Hematopoietic multipotent progenitor cell treated with erythropoietin and hydrocortisone succinate and interleukin-3 and kit ligand, for 15 days (in vitro differentiated cells): Measurements from ENCODE around the gene TMEM44.
"Not testable (repeated sequence)": the region's sequence is repeated elsewhere in the genome, so short reads cannot be mapped to it uniquely, and the experiment has no call there.

Source experiments
- DNase-seq: peaks from one replicate; pipeline ENCODE4 v3.0.0-alpha.2; 2015; ENCODE audit warnings: low spot score

The TMEM44 gene

GRCh38 chr3:194610689-194611088 lies 22.5 kb downstream of the TMEM44 start:
- DNase-seq = no peak

- DNase-seq = no peak
Observed at GRCh38 chr3:194609601-194610000, 23.6 kb downstream of the TMEM44 start.

DNA sequence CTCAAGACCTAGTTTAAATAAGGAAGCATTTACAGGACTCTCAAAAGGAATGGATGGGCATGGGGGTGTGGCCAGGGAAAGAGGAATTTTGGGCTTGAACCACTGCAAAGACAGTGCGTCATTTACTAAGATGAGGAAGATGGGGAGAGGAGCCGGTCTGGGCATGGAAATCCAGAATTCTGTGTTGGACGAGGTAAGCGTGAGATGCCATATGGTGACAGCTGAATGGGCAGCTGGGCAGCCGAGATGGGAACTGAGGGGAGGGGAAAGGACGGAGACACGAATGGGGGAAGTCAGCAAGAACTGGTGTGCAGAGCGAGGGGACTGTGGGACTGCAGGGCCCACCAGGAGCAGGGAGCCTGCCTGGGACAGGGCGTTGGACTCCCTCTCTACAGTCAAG lies 24.2 kb downstream of the TMEM44 start:
- no peak for DNase-seq

GRCh38 chr3:194607592-194608389 lies 25.4 kb downstream of the TMEM44 start:
- no peak for DNase-seq

- no peak for DNase-seq
Observed at GRCh38 chr3:194606941-194607340, 26.3 kb downstream of the TMEM44 start.

GRCh38 chr3:194606163-194606562 lies 27.1 kb downstream of the TMEM44 start:
- no peak for DNase-seq

GRCh38 chr3:194605314-194605713 lies 27.9 kb downstream of the TMEM44 start:
- DNase-seq = not testable (repeated sequence)

DNA sequence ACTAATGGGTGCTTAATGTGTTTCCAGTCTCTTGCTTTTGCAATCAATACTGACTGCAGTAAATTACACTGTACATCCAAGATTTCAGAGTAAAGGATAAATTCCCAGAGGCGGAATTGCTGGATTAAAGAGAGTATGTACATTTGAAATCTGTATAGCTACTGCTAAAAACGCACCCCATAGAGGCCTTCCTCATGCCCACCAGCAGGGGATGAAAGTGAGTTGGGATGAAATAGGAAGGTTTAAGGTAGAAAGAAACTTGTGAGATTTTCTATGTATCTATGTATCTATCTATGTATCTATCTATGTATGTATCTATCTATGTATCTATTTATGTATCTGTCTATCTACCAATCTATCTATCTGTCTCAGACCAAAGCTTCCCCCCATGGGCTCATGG lies 28.4 kb downstream of the TMEM44 start:
- DNase-seq = no peak

DNA sequence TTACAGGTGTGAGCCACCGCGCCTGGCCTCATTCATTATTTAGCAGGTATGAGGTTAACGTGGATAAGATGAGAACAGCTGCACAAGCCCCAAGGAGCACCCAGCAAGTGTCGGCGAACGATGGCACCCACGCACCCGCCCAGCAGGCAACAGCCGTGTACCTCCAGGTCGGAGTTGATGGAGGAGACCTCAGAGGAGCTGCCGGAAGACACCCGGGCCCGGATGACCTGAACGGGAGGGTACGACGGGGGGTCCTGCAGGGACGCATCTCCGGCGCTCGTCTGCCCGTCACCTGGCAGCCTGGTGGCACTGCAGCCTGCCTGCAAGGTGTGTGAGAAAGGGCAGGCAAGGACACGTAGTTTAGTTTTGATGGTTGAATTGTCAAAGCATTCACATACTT lies 29.1 kb downstream of the TMEM44 start:
- no peak for DNase-seq

- no peak for DNase-seq
Observed at GRCh38 chr3:194602669-194603171, 30.5 kb downstream of the TMEM44 start.

DNA sequence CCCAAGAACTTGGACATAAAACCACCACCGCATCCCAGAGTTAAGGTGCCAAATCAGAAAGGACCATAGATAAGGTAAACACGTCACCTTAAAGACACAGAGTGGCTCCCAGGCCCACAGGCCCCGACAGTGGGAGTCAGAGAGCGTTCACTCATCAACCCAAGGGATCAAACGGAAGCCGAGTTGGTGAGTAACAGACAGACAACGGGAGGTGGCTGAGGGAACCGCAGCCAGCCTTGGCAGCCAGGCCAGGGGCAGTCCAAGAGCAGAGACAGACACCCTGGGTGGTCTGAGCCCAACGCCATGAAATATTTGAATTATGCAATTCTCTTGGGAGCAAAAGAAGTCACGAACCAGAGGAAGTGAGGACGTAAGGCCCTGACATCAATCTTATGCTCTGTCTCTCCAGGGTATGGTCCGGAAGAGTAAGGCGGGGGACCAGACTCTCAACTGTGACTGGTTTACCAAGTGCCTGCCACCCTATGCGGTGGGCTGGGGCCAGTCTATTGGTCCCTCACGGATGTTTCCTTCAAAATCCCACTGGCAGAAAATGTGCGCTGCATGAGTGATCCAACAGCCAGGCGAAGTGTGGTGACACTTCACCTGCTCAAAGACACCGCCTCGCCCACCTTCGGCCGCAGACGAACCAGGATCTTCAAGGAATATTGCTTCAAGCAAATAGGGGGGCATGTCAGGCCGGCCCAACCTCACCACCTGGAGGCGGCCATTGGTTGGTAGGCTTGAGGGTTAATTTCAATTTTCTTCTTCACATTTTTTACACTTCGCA lies 34.3 kb downstream of the TMEM44 start:
- DNase-seq = no peak

DNA sequence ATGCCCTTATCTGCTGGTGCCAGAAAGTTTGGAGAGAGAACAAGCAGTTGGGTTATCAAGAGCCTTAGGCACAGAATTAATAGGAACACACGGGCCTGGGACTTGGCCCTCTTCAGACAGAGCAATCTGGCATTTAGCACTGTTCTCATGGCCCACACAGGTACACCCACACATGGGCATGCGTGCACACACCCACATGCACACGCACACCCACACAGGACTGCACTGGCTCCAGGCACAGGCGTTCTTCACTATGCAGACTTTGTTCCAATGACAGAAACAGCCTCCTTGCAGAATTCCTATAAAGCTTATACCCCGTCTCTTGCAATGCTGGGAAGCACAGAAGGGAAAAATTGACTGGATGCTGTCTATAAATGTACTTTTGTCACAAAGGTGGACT lies 36.3 kb downstream of the TMEM44 start:
- no peak for DNase-seq

DNA sequence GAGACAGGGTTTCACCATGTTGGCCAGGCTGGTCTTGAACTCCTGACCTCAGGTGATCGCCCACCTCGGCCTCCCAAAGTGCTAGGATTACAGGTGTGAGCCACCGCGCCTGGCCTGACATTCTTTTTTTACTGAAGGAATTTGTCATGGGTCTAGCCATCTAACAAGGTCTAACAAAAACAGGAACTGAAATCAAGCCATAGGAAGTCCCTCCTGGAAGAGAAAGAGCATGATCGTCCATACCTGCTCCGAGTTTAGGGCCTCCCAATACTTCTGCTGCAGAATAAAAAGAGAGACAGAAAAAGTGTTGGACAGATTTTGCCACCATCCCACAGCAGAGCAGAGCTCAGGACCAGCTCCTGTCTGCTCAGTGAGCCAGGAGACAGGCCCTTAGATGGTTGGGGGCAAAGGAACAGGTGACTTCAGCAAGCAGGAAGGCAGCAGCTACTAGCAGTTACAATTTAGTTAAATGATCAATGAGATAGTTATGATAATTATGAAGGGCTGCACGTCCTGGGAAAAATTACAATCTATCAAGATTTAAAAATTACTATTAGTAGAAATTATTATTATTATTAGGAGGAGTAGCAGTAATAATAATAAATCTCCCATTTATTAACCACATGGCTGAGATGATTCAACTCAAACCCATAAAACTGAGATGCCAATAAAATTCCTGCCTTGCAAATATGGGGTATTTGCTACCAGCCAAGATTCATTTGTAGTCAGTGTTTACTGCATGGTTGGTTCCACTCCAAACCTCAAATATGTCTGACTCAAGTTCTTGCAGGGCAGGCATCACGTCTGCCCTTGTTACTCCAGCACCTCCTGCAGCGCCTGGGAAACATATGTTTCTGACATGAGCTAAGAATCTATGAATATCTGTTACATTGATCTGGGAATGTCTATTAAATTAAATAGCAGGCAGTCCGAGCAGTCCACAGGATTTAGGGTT lies 40.1 kb downstream of the TMEM44 start:
- DNase-seq = no peak

DNA sequence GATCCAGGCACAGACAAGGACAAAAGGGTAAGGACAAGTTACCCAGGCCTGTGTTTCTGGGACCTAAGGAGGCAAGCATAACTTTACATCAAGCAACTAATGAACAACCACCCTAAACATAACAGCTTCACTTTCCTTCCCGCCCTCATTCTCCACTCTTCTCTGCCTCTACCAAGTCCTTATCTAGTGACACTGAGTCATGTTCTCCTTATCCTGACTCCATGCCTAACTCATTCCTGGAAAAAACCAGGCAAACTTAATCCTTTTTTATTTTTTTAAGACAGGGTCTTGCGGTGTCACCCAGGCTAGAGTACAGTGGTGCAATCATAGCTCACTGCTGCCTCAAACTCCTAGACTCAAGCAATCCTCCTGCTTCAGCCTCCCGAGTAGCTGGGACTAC lies 44.5 kb downstream of the TMEM44 start:
- DNase-seq = no peak

DNA sequence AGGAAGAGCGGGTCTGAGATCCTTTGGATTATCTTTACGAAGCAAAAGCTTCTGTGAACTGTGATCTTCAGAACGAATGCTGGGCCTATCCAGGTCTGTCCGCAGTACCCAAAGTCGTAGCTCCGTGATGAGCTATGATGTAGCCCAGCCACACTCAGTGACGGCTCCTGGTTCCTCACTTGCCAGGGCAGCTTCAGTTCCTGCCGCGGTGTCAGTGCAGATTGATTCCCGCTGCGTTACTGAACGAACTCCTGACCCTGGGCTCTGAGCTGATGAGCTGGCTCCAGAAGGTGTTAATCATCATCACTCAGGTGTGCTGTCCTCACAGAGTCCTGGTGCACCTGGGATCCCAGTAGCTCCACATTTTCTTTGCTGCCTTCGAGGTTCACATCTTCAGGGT lies 45.0 kb downstream of the TMEM44 start:
- no peak for DNase-seq

- DNase-seq = no peak
Observed at GRCh38 chr3:194587438-194587931, 45.7 kb downstream of the TMEM44 start.

GRCh38 chr3:194586836-194587235 lies 46.4 kb downstream of the TMEM44 start:
- DNase-seq = no peak

DNA sequence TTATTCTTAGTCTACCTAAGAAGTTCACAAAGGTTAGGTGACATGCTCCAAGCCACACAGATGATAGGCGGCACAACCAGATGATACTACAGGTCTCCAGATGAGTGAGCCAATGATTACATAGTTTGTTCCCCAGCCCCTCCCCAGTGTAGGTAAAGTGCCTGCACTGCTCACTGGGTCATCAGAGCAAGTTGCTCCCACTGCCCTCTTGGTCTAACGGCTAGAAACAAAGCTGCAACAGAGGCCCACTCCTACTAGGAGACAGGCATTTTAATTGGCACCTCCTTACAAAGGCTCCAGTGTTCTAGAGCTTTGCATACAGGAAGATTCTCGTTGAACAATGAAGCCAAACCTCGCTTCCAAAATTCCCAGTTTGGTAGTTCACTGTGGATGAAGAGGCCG lies 47.3 kb downstream of the TMEM44 start:
- no peak for DNase-seq

GRCh38 chr3:194584866-194585265 lies 48.4 kb downstream of the TMEM44 start:
- DNase-seq = no peak

DNA sequence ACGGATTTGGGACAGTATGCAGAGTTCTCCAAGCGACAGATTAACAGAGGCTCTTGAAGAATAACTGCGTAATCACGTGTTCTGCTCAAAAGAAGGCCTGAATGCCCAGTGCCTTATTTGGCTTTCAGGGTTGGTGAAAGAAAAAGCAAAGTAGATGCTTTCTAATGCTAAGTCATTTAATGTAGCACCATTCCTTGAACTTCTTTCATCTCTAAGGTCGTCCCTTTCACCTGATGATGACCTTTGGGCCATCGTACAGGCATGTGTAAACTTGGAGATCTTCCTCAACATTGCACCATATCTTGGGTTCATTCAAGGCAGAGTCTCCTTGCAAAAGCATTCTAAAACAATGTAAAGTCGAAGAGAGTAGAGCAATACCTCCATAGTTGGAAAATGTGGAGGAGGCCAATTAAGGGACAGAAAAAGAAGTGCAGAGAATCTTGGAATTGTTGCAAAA lies 48.9 kb downstream of the TMEM44 start:
- DNase-seq = no peak

GRCh38 chr3:194582196-194582905 lies 50.9 kb downstream of the TMEM44 start:
- DNase-seq = no peak
